WTC11 (cell line): ENCODE data around the gene VWA2. TPM values are rescaled to one million over a fixed set of nuclear protein-coding genes. Genes with fewer than 3 reads are reported as not detected.

Source experiments
- ATAC-seq: fragments of 200-7000 bp; cut with Tn5 transposase; 2 replicates; pipeline ENCODE4 v1.10.0; 2021; ENCODE audit warnings: mild to moderate bottlenecking, moderate library complexity
- CTCF ChIA-PET: fragments of 300-600 bp; sonication (Branson Sonifier 250); formaldehyde crosslinking; loops from one replicate; lab custom pipeline; 2021; ENCODE audit warnings: antibody characterized with exemption; lab: Charles Lee
- POLR2A ChIA-PET: fragments of 350-600 bp; sonication (Branson Sonifier 250); formaldehyde crosslinking; loops from one replicate; lab custom pipeline; 2021; ENCODE audit warnings: antibody characterized with exemption; lab: Charles Lee
- DNase-seq: peaks from one replicate; pipeline ENCODE4 v3.0.0; 2021; ENCODE audit warnings: low spot score
- H3K27ac Mint-ChIP-seq: 2 replicates; pipeline ENCODE4 v1.8.0; 2021; ENCODE audit warnings: mixed read lengths
- H3K27me3 Mint-ChIP-seq: 2 replicates; pipeline ENCODE4 v1.8.0; 2021; ENCODE audit warnings: low read depth, mild to moderate bottlenecking, moderate library complexity, mixed read lengths
- H3K36me3 Mint-ChIP-seq: 2 replicates; pipeline ENCODE4 v1.8.0; 2021; ENCODE audit warnings: mixed read lengths
- H3K4me1 Mint-ChIP-seq: 2 replicates; pipeline ENCODE4 v1.8.0; 2022; ENCODE audit warnings: mixed read lengths
- H3K4me3 Mint-ChIP-seq: 2 replicates; pipeline ENCODE4 v1.8.0; 2021; ENCODE audit warnings: mild to moderate bottlenecking, moderate library complexity, mixed read lengths
- H3K9me3 Mint-ChIP-seq: 2 replicates; pipeline ENCODE4 v1.8.0; 2021; ENCODE audit warnings: mixed read lengths
- AFF4 ChIP-seq: sonication (generic); formaldehyde crosslinking; IDR thresholded peaks from 2 replicates; pipeline ENCODE4 v1.8.1; 2023; ENCODE audit warnings: mild to moderate bottlenecking, missing genetic modification reagents, borderline replicate concordance
- ATF1 ChIP-seq: sonication (generic); formaldehyde crosslinking; IDR thresholded peaks from 2 replicates; pipeline ENCODE4 v1.8.1; 2023; ENCODE audit warnings: mild to moderate bottlenecking, moderate library complexity, missing genetic modification reagents
- CDX4 ChIP-seq: fragments of 250-450 bp; sonication (Bioruptor Pico); IDR thresholded peaks from 2 replicates; pipeline ENCODE4 v1.9.0; 2021; ENCODE audit warnings: moderate library complexity, mild to moderate bottlenecking, inconsistent platforms, borderline replicate concordance
- E2F1 ChIP-seq: sonication (generic); formaldehyde crosslinking; IDR thresholded peaks from 2 replicates; pipeline ENCODE4 v1.8.0; 2022; ENCODE audit warnings: mild to moderate bottlenecking, missing genetic modification reagents
- ERG ChIP-seq: fragments of 250-450 bp; sonication (Bioruptor Pico); IDR thresholded peaks from 2 replicates; pipeline ENCODE4 v1.8.0; 2021; ENCODE audit warnings: mild to moderate bottlenecking
- ESRRA ChIP-seq: sonication (generic); formaldehyde crosslinking; IDR thresholded peaks from 2 replicates; pipeline ENCODE4 v1.8.1; 2022; ENCODE audit warnings: mild to moderate bottlenecking, missing genetic modification reagents, borderline replicate concordance
- ETV6 ChIP-seq: sonication (generic); formaldehyde crosslinking; IDR thresholded peaks from 2 replicates; pipeline ENCODE4 v1.8.1; 2022; ENCODE audit warnings: mild to moderate bottlenecking, missing genetic modification reagents
- FOXP4 ChIP-seq: sonication (generic); formaldehyde crosslinking; IDR thresholded peaks from 2 replicates; pipeline ENCODE4 v1.8.0; 2022; ENCODE audit warnings: mild to moderate bottlenecking, missing genetic modification reagents
- GRHL2 ChIP-seq: fragments of 250-450 bp; sonication (Bioruptor Pico); IDR thresholded peaks from 2 replicates; pipeline ENCODE4 v1.8.0; 2022; ENCODE audit warnings: mild to moderate bottlenecking, moderate library complexity; ENCODE audit not compliant: insufficient replicate concordance, severe bottlenecking
- JUN ChIP-seq: sonication (generic); formaldehyde crosslinking; IDR thresholded peaks from 2 replicates; pipeline ENCODE4 v1.8.0; 2023; ENCODE audit warnings: mild to moderate bottlenecking, missing genetic modification reagents
- NFYB ChIP-seq: sonication (generic); formaldehyde crosslinking; conservative IDR thresholded peaks from 2 replicates; pipeline ENCODE4 v1.8.0; 2022; ENCODE audit warnings: low read depth, missing genetic modification reagents
- PREB ChIP-seq: sonication (generic); formaldehyde crosslinking; IDR thresholded peaks from 2 replicates; pipeline ENCODE4 v1.8.1; 2022; ENCODE audit warnings: mild to moderate bottlenecking, missing genetic modification reagents, moderate library complexity, borderline replicate concordance
- SMAD4 ChIP-seq: sonication (generic); formaldehyde crosslinking; IDR thresholded peaks from 2 replicates; pipeline ENCODE4 v1.8.0; 2022; ENCODE audit warnings: mild to moderate bottlenecking, missing genetic modification reagents
- SOX15 ChIP-seq: fragments of 250-450 bp; sonication (Bioruptor Pico); IDR thresholded peaks from 2 replicates; pipeline ENCODE4 v1.9.0; 2021; ENCODE audit warnings: mild to moderate bottlenecking
- TEAD1 ChIP-seq: sonication (generic); formaldehyde crosslinking; IDR thresholded peaks from 2 replicates; pipeline ENCODE4 v1.8.0; 2022; ENCODE audit warnings: mild to moderate bottlenecking, missing genetic modification reagents
- USF1 ChIP-seq: sonication (generic); formaldehyde crosslinking; IDR thresholded peaks from 2 replicates; pipeline ENCODE4 v1.8.0; 2022; ENCODE audit warnings: mild to moderate bottlenecking, missing genetic modification reagents
- USF2 ChIP-seq: sonication (generic); formaldehyde crosslinking; IDR thresholded peaks from 2 replicates; pipeline ENCODE4 v1.8.1; 2023; ENCODE audit warnings: mild to moderate bottlenecking, missing genetic modification reagents, moderate library complexity
- ZBTB43 ChIP-seq: sonication (generic); formaldehyde crosslinking; IDR thresholded peaks from 2 replicates; pipeline ENCODE4 v1.8.1; 2023; ENCODE audit warnings: mild to moderate bottlenecking, missing genetic modification reagents
- ZMAT4 ChIP-seq: fragments of 250-450 bp; sonication (Bioruptor Pico); IDR thresholded peaks from 2 replicates; pipeline ENCODE4 v1.9.0; 2021; ENCODE audit warnings: mild to moderate bottlenecking
- ZNF121 ChIP-seq: sonication (generic); formaldehyde crosslinking; IDR thresholded peaks from 2 replicates; pipeline ENCODE4 v1.8.0; 2023; ENCODE audit warnings: missing genetic modification reagents
- ZNF219 ChIP-seq: sonication (generic); formaldehyde crosslinking; IDR thresholded peaks from 2 replicates; pipeline ENCODE4 v1.8.0; 2023; ENCODE audit warnings: missing genetic modification reagents, mild to moderate bottlenecking, borderline replicate concordance
- ZNF263 ChIP-seq: sonication (generic); formaldehyde crosslinking; IDR thresholded peaks from 2 replicates; pipeline ENCODE4 v1.8.1; 2022; ENCODE audit warnings: low read depth, mild to moderate bottlenecking, moderate library complexity, missing genetic modification reagents
- total RNA-seq: library from RNA; stranded (reverse); gene quantifications from 3 replicates; pipeline ENCODE4 v1.2.3, GENCODE V29; 2021

VWA2 gene
- total RNA-seq, 1 experiment from 2014 or later, result 2.1 TPM

GRCh38 chr10:114276671-114277070 lies 37.6 kb downstream of the VWA2 start:
- H3K27ac Mint-ChIP-seq, result no peak overlapping the region
- no peak overlapping the region for H3K4me3 Mint-ChIP-seq
- no peaks in the 10 kb centered on the region for H3K4me1 Mint-ChIP-seq
- ATAC-seq (no peak), DNase-seq (no peak)
- TF ChIP-seq FOXP4 (CRISPR knock-in tag) (no peak), SMAD4 (CRISPR knock-in tag) (no peak), NFYB (CRISPR knock-in tag) (no peak), ETV6 (CRISPR knock-in tag) (no peak), JUN (CRISPR knock-in tag) (no peak), ZMAT4 (CRISPR knock-in tag) (no peak), ERG (CRISPR knock-in tag) (no peak), ZNF121 (CRISPR knock-in tag) (no peak), USF1 (no peak), CDX4 (CRISPR knock-in tag) (no peak), ZNF263 (no peak), GRHL2 (no peak), SOX15 (CRISPR knock-in tag) (no peak), PREB (no peak), ATF1 (CRISPR knock-in tag) (no peak), E2F1 (CRISPR knock-in tag) (no peak), ZNF219 (no peak)
- CTCF ChIA-PET, result no interaction called here
- no peaks in the 10 kb centered on the region for H3K36me3 Mint-ChIP-seq
- H3K9me3 Mint-ChIP-seq, result no peaks in the 10 kb centered on the region
- H3K27me3 Mint-ChIP-seq, result no peaks in the 10 kb centered on the region
- POLR2A ChIA-PET, result no interaction called here

- H3K9me3 Mint-ChIP-seq, result no peaks in the 10 kb centered on the region
- ChIA-PET POLR2A (interaction anchor here (0.6 kb wide), 2 partner anchors 40 to 49 kb away, joined by 3 to 4 read pairs; no protein-coding TSS in a partner anchor), CTCF (interaction anchor here (0.8 to 1.3 kb wide), 7 partner anchors 8 to 193 kb away, joined by 3 to 5 read pairs (median 3); no protein-coding TSS in a partner anchor)
- ATAC-seq (no peak), DNase-seq (no peak)
- H3K36me3 Mint-ChIP-seq, result no peaks in the 10 kb centered on the region
- no peaks in the 10 kb centered on the region for H3K4me1 Mint-ChIP-seq
- H3K27me3 Mint-ChIP-seq, result no peaks in the 10 kb centered on the region
- no peak overlapping the region for H3K4me3 Mint-ChIP-seq
- H3K27ac Mint-ChIP-seq, result no peak overlapping the region
- no peak for TF ChIP-seq TEAD1 (CRISPR knock-in tag)
- no peak for TF ChIP-seq ZBTB43
- no peak for TF ChIP-seq USF2
- no peak for TF ChIP-seq AFF4
- no peak for TF ChIP-seq ESRRA (CRISPR knock-in tag)
Measured at GRCh38 chr10:114278140-114278883, 39.3 kb downstream of the VWA2 start.
